ENCODE data around the gene SRPK3.

The SRPK3 gene

GRCh38 chrX:153784325-153784967 is 3.6 kb downstream of the SRPK3 start:
- DNase-seq (ENCODE audit: low spot score), result no peak

- DNase-seq (ENCODE audit: low spot score), result no peak
Observed at GRCh38 chrX:153786669-153787068, 5.8 kb downstream of the SRPK3 start.

GRCh38 chrX:153789654-153790053 is 8.8 kb downstream of the SRPK3 start:
- DNase-seq (ENCODE audit: low spot score), result no peak

GRCh38 chrX:153791104-153791852 is 10.4 kb downstream of the SRPK3 start:
- no peak for DNase-seq (ENCODE audit: low spot score)

GRCh38 chrX:153792368-153792767 is 11.5 kb downstream of the SRPK3 start:
- no peak for DNase-seq (ENCODE audit: low spot score)

- peak; percentile 34 for DNase-seq (ENCODE audit: low spot score)
Observed at GRCh38 chrX:153793291-153793690, 12.4 kb downstream of the SRPK3 start.

GRCh38 chrX:153794018-153794896 is 13.4 kb downstream of the SRPK3 start, which contains the start of the genes IDH3G and SSR4:
TSS of gene IDH3G (minus strand) at chrX:153794375. CDS start at chrX:153794326, 49 bp downstream.
TSS of gene SSR4 (plus strand) at chrX:153794668. CDS start at chrX:153794688, 20 bp downstream.
- DNase-seq (ENCODE audit: low spot score), result peak; percentile 94

- DNase-seq (ENCODE audit: low spot score), result peak; percentile 18
Observed at GRCh38 chrX:153794897-153795816, 14.3 kb downstream of the SRPK3 start.

- no peak for DNase-seq (ENCODE audit: low spot score)
Observed at GRCh38 chrX:153797415-153798015, 16.7 kb downstream of the SRPK3 start.

- no peak for DNase-seq (ENCODE audit: low spot score)
Observed at GRCh38 chrX:153799326-153799725, 18.5 kb downstream of the SRPK3 start.

GRCh38 chrX:153800177-153800722 is 19.4 kb downstream of the SRPK3 start:
- no peak for DNase-seq (ENCODE audit: low spot score)

- no peak for DNase-seq (ENCODE audit: low spot score)
Observed at GRCh38 chrX:153800746-153801145, 19.9 kb downstream of the SRPK3 start.

GRCh38 chrX:153801669-153802068 is 20.8 kb downstream of the SRPK3 start:
- no peak for DNase-seq (ENCODE audit: low spot score)

GRCh38 chrX:153802513-153803045 is 21.7 kb downstream of the SRPK3 start:
- DNase-seq (ENCODE audit: low spot score), result no peak

- DNase-seq (ENCODE audit: low spot score), result no peak
Observed at GRCh38 chrX:153803211-153804099, 22.6 kb downstream of the SRPK3 start.

GRCh38 chrX:153804100-153804595 is 23.3 kb downstream of the SRPK3 start:
- DNase-seq (ENCODE audit: low spot score), result no peak

- DNase-seq (ENCODE audit: low spot score), result no peak
Observed at GRCh38 chrX:153804621-153805020, 23.8 kb downstream of the SRPK3 start.

GRCh38 chrX:153805436-153805835 is 24.6 kb downstream of the SRPK3 start:
- DNase-seq (ENCODE audit: low spot score), result no peak

GRCh38 chrX:153806999-153807575 is 26.2 kb downstream of the SRPK3 start:
- no peak for DNase-seq (ENCODE audit: low spot score)

All from RKO (cell line).